Measurements from ENCODE around the gene SLC49A3. TPM values are rescaled to one million over a fixed set of nuclear protein-coding genes. Genes with fewer than 3 reads are reported as not detected.
"Not testable (repeated sequence)": the region's sequence is repeated elsewhere in the genome, so short reads cannot be mapped to it uniquely, and the experiment has no call there.

The SLC49A3 gene
- polyA plus RNA-seq, 3 donors, result 9.5 to 29.8 (median 11.1) TPM

GRCh38 chr4:732911-733630, 44.1 kb upstream of the SLC49A3 start:
- H3K36me3 ChIP-seq (replicated peaks in 1 of 2; ENCODE audit: control insufficient read depth in 1 of 2, insufficient read depth in 2 of 2, low read length in 2 of 2), result peaks cover 64 to 80% of the 10 kb centered on the region in 2 donors

DNA sequence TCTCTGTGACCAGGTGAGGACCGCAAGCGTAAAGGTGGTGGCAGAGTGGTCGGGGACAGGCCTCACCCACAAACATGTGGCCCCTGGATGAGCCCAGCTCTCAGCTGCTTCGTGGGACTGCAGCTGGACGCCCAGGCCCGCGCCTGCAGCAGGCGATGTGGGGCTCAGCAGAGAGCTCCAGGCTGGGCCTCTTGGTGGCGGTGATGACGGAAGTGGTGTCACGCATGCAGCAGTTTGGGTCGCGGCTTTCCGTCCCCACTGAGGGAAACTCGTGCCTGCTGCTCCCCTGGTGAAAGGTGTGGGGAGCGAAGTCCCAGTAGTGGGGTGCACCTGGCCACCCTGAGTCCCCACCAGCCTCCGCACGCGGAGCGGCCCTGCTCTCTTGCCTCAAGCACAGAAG, 43.5 kb upstream of the SLC49A3 start:
- no peak overlapping the region for H3K27ac Mint-ChIP-seq
- H3K4me1 ChIP-seq (ENCODE audit: control insufficient read depth in 1 of 2, insufficient read depth in 2 of 2, low read length in 2 of 2), result no peaks in the 10 kb centered on the region
- no peak overlapping the region for H3K9ac ChIP-seq (ENCODE audit: insufficient read depth, low read length, poor library complexity, severe bottlenecking)
- H3K4me2 ChIP-seq (replicated peaks; ENCODE audit: extremely low read depth, low read length, poor library complexity, severe bottlenecking), result no peak overlapping the region
- DNase-seq, result no peak
- peaks cover 58 to 78% of the 10 kb centered on the region in 2 donors for H3K36me3 ChIP-seq (replicated peaks in 1 of 2; ENCODE audit: control insufficient read depth in 1 of 2, insufficient read depth in 2 of 2, low read length in 2 of 2)
- no peaks in the 10 kb centered on the region for H3K4me1 Mint-ChIP-seq
- peaks cover 46 to 75% of the 10 kb centered on the region in 2 donors for H3K36me3 Mint-ChIP-seq
- H3K79me2 ChIP-seq (ENCODE audit: insufficient read depth, low read length), result peaks cover 12% of the 10 kb centered on the region
- no peak overlapping the region for H2AFZ ChIP-seq (ENCODE audit: insufficient read depth, low read depth, low read length, poor library complexity, severe bottlenecking)
- H3K4me3 Mint-ChIP-seq, result no peak overlapping the region
- no peaks in the 10 kb centered on the region for H3K27me3 ChIP-seq (ENCODE audit: control insufficient read depth in 2 of 2, insufficient read depth in 2 of 2, low read length in 2 of 2)
- no peak overlapping the region for H3K4me3 ChIP-seq (replicated peaks in 1 of 3; ENCODE audit: low read depth in 2 of 3, low read length in 3 of 3)
- peaks cover 0 to 12% of the 10 kb centered on the region in 2 donors for H3K9me3 ChIP-seq (replicated peaks in 1 of 2; ENCODE audit: control insufficient read depth in 1 of 2, insufficient read depth in 1 of 2, low read length in 2 of 2)
- no peak overlapping the region for H3K27ac ChIP-seq (ENCODE audit: low read depth in 1 of 2, low read length in 2 of 2)
- TF ChIP-seq CTCF (IDR thresholded peaks at IDR 0.05), result no peak
- peaks cover 0 to 14% (median 7%) of the 10 kb centered on the region in 7 donors for H3K9me3 Mint-ChIP-seq
- intact Hi-C loops (cut with micrococcal nuclease), result no loop called here
- WGBS (ENCODE audit: insufficient coverage), result 90% methylated on average over 12 of the region's 20 CpGs
- H3K27me3 Mint-ChIP-seq (ENCODE audit: low read depth in 3 of 3), result no peaks in the 10 kb centered on the region
- H4K20me1 ChIP-seq (ENCODE audit: insufficient read depth, low read length), result peaks cover 27% of the 10 kb centered on the region

More at GRCh38 chr4:732911-733630, 44.1 kb upstream of the SLC49A3 start:
- H3K4me3 ChIP-seq (replicated peaks in 1 of 3; ENCODE audit: low read depth in 2 of 3, low read length in 3 of 3), result no peak overlapping the region
- peaks cover 6% of the 10 kb centered on the region for H3K79me2 ChIP-seq (ENCODE audit: insufficient read depth, low read length)
- H3K4me1 Mint-ChIP-seq, result no peaks in the 10 kb centered on the region
- H3K9me3 ChIP-seq (replicated peaks in 1 of 2; ENCODE audit: control insufficient read depth in 1 of 2, insufficient read depth in 1 of 2, low read length in 2 of 2), result peaks cover 0 to 12% of the 10 kb centered on the region in 2 donors
- TF ChIP-seq CTCF (IDR thresholded peaks at IDR 0.05), result no peak
- H3K9me3 Mint-ChIP-seq, result peaks cover 0 to 14% (median 7%) of the 10 kb centered on the region in 7 donors
- DNase-seq, result no peak
- H4K20me1 ChIP-seq (ENCODE audit: insufficient read depth, low read length), result peaks cover 21% of the 10 kb centered on the region
- peaks cover 49 to 76% of the 10 kb centered on the region in 2 donors for H3K36me3 Mint-ChIP-seq
- no peaks in the 10 kb centered on the region for H3K27me3 ChIP-seq (ENCODE audit: control insufficient read depth in 2 of 2, insufficient read depth in 2 of 2, low read length in 2 of 2)
- 68% methylated on average over 17 of the region's 32 CpGs for WGBS (ENCODE audit: insufficient coverage)
- H3K4me2 ChIP-seq (replicated peaks; ENCODE audit: extremely low read depth, low read length, poor library complexity, severe bottlenecking), result no peak overlapping the region
- no peak overlapping the region for H3K27ac Mint-ChIP-seq
- intact Hi-C loops (cut with micrococcal nuclease), result no loop called here
- H3K27ac ChIP-seq (ENCODE audit: low read depth in 1 of 2, low read length in 2 of 2), result no peak overlapping the region
- no peaks in the 10 kb centered on the region for H3K4me1 ChIP-seq (ENCODE audit: control insufficient read depth in 1 of 2, insufficient read depth in 2 of 2, low read length in 2 of 2)
- no peak overlapping the region for H2AFZ ChIP-seq (ENCODE audit: insufficient read depth, low read depth, low read length, poor library complexity, severe bottlenecking)
- no peak overlapping the region for H3K9ac ChIP-seq (ENCODE audit: insufficient read depth, low read length, poor library complexity, severe bottlenecking)
- H3K27me3 Mint-ChIP-seq (ENCODE audit: low read depth in 3 of 3), result no peaks in the 10 kb centered on the region
- no peak overlapping the region for H3K4me3 Mint-ChIP-seq

DNA sequence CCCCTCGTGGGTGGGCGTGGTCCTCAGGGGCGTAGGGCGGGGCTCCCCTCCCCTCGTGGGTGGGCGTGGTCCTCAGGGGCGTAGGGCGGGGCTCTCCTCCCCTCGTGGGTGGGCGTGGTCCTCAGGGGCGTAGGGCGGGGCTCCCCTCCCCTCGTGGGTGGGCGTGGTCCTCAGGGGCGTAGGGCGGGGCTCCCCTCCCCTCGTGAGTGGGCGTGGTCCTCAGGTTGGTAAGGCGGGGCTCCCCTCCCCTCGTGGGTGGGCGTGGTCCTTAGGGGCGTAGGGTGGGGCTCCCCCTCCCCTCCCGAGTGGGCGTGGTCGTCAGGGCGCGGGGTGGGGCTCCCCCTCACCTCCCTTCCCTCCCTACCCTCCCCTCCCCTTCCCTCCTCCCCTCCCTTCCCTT, 43.0 kb upstream of the SLC49A3 start:
- H3K27ac Mint-ChIP-seq; H3K4me3 Mint-ChIP-seq; H3K4me3 ChIP-seq (replicated peaks in 1 of 3; ENCODE audit: low read depth in 2 of 3, low read length in 3 of 3); H3K27me3 ChIP-seq (ENCODE audit: control insufficient read depth in 2 of 2, insufficient read depth in 2 of 2, low read length in 2 of 2); H3K4me2 ChIP-seq (replicated peaks; ENCODE audit: extremely low read depth, low read length, poor library complexity, severe bottlenecking); H3K27ac ChIP-seq (ENCODE audit: low read depth in 1 of 2, low read length in 2 of 2); intact Hi-C loops (cut with micrococcal nuclease); H3K9ac ChIP-seq (ENCODE audit: insufficient read depth, low read length, poor library complexity, severe bottlenecking); H3K4me1 Mint-ChIP-seq; H3K27me3 Mint-ChIP-seq (ENCODE audit: low read depth in 3 of 3); H2AFZ ChIP-seq (ENCODE audit: insufficient read depth, low read depth, low read length, poor library complexity, severe bottlenecking); H3K4me1 ChIP-seq (ENCODE audit: control insufficient read depth in 1 of 2, insufficient read depth in 2 of 2, low read length in 2 of 2); DNase-seq: not testable (repeated sequence)
- peaks cover 32% of the 10 kb centered on the region for H4K20me1 ChIP-seq (ENCODE audit: insufficient read depth, low read length)
- no CpG with 5 or more reads among the region's 27 CpGs for WGBS (ENCODE audit: insufficient coverage)
- peaks cover 0 to 12% of the 10 kb centered on the region in 2 donors for H3K9me3 ChIP-seq (replicated peaks in 1 of 2; ENCODE audit: control insufficient read depth in 1 of 2, insufficient read depth in 1 of 2, low read length in 2 of 2)
- peaks cover 42 to 73% of the 10 kb centered on the region in 2 donors for H3K36me3 Mint-ChIP-seq
- peaks cover 0 to 14% (median 7%) of the 10 kb centered on the region in 7 donors for H3K9me3 Mint-ChIP-seq
- peaks cover 13% of the 10 kb centered on the region for H3K79me2 ChIP-seq (ENCODE audit: insufficient read depth, low read length)
- H3K36me3 ChIP-seq (replicated peaks in 1 of 2; ENCODE audit: control insufficient read depth in 1 of 2, insufficient read depth in 2 of 2, low read length in 2 of 2), result peaks cover 53 to 73% of the 10 kb centered on the region in 2 donors
